Calu3 (cell line): ENCODE data around the gene RALGPS1. TPM values are rescaled to one million over a fixed set of nuclear protein-coding genes. Genes with fewer than 3 reads are reported as not detected.

Experiments used
- BruUV-seq: library from RNA; stranded (reverse); fragments of 400-500 nt; replicated peaks from 2 replicates; lab custom pipeline; 2021; lab: Mats Ljungman, UMichigan
- CTCF ChIA-PET: fragments of 300-600 bp; sonication (Branson Sonifier 250); formaldehyde crosslinking; loops from one replicate; lab custom pipeline; 2022; ENCODE audit warnings: antibody characterized with exemption; lab: Charles Lee
- DNase-seq: peaks from one replicate; pipeline ENCODE4 v3.0.0; 2022
- H3K27ac Mint-ChIP-seq: one replicate; pipeline ENCODE4 v1.8.0; 2022; ENCODE audit warnings: mixed read lengths; ENCODE audit not compliant: unreplicated experiment
- H3K27me3 Mint-ChIP-seq: one replicate; pipeline ENCODE4 v1.8.0; 2022; ENCODE audit warnings: mixed read lengths; ENCODE audit not compliant: unreplicated experiment
- H3K36me3 Mint-ChIP-seq: one replicate; pipeline ENCODE4 v1.8.0; 2022; ENCODE audit warnings: mild to moderate bottlenecking, moderate library complexity, mixed read lengths; ENCODE audit not compliant: insufficient read depth, unreplicated experiment
- H3K4me1 Mint-ChIP-seq: one replicate; pipeline ENCODE4 v1.8.0; 2022; ENCODE audit warnings: mild to moderate bottlenecking, low read depth, mixed read lengths; ENCODE audit not compliant: unreplicated experiment
- H3K4me3 Mint-ChIP-seq: one replicate; pipeline ENCODE4 v1.8.0; 2022; ENCODE audit warnings: mild to moderate bottlenecking, low read depth, moderate library complexity, mixed read lengths; ENCODE audit not compliant: unreplicated experiment
- H3K9me3 Mint-ChIP-seq: one replicate; pipeline ENCODE4 v1.8.0; 2022; ENCODE audit warnings: low read depth, mixed read lengths; ENCODE audit not compliant: unreplicated experiment
- CTCF ChIP-seq: fragments of 200-600 bp; IDR thresholded peaks from one replicate; pipeline ENCODE4 v1.8.0; 2022; ENCODE audit warnings: antibody characterized with exemption; ENCODE audit not compliant: unreplicated experiment
- intact Hi-C: fragments of 100-400 bp; cut with micrococcal nuclease; formaldehyde crosslinking; loops from one replicate; pipeline ENCODE4 v1.10.0; 2022; ENCODE audit not compliant: unreplicated experiment
- total RNA-seq: library from RNA; stranded (reverse); gene quantifications from 2 replicates; pipeline ENCODE4 v1.2.3, GENCODE V29; 2022

The RALGPS1 gene
- total RNA-seq, 1 experiment from 2014 or later = 8.3 TPM

- Mint-ChIP-seq H3K9me3 (no peaks in the 10 kb centered on the region), H3K27me3 (no peaks in the 10 kb centered on the region), H3K4me3 (no peak overlapping the region), H3K4me1 (peaks cover 10% of the 10 kb centered on the region), H3K27ac (no peak overlapping the region), H3K36me3 (no peaks in the 10 kb centered on the region)
- no peak for TF ChIP-seq CTCF
- DNase-seq = no peak
- intact Hi-C loops = no loop called here
- BruUV-seq = no TSS peak
- CTCF ChIA-PET = no interaction called here
These were observed 44.8 kb downstream of the RALGPS1 start for GRCh38 chr9:126959336-126959735.

- CTCF ChIA-PET = interaction anchor here (0.8 kb wide), 1 partner anchor 15 kb away, joined by 3 read pairs; no protein-coding TSS in a partner anchor
- Mint-ChIP-seq H3K36me3 (no peaks in the 10 kb centered on the region), H3K27me3 (no peaks in the 10 kb centered on the region), H3K9me3 (no peaks in the 10 kb centered on the region), H3K27ac (no peak overlapping the region), H3K4me1 (peaks cover 10% of the 10 kb centered on the region), H3K4me3 (no peak overlapping the region)
- DNase-seq = no peak
- intact Hi-C loops = loop anchor here (10.0 kb wide), 1 partner anchor 105 kb away; no protein-coding TSS in a partner anchor
- no TSS peak for BruUV-seq
- TF ChIP-seq CTCF = no peak
These were observed 45.3 kb downstream of the RALGPS1 start for GRCh38 chr9:126959917-126960316.

- H3K4me1 Mint-ChIP-seq = peaks cover 3% of the 10 kb centered on the region
- H3K27me3 Mint-ChIP-seq = no peaks in the 10 kb centered on the region
- CTCF ChIA-PET = no interaction called here
- DNase-seq = no peak
- intact Hi-C loops = loop anchor here (10.0 kb wide), 1 partner anchor 102 kb away; no protein-coding TSS in a partner anchor
- no peak overlapping the region for H3K27ac Mint-ChIP-seq
- no peaks in the 10 kb centered on the region for H3K9me3 Mint-ChIP-seq
- H3K36me3 Mint-ChIP-seq = no peaks in the 10 kb centered on the region
- BruUV-seq = no TSS peak
- TF ChIP-seq CTCF = no peak
- H3K4me3 Mint-ChIP-seq = no peak overlapping the region
These were observed 47.8 kb downstream of the RALGPS1 start for GRCh38 chr9:126962336-126962735.

- intact Hi-C loops = loop anchor here (10.0 kb wide), 1 partner anchor 100 kb away; no protein-coding TSS in a partner anchor
- Mint-ChIP-seq H3K4me1 (no peaks in the 10 kb centered on the region), H3K27me3 (no peaks in the 10 kb centered on the region), H3K36me3 (no peaks in the 10 kb centered on the region), H3K27ac (no peak overlapping the region), H3K9me3 (no peaks in the 10 kb centered on the region), H3K4me3 (no peak overlapping the region)
- BruUV-seq = no TSS peak
- no peak for TF ChIP-seq CTCF
- CTCF ChIA-PET = interaction anchor here (1.5 kb wide), 1 partner anchor 234 kb away, joined by 5 read pairs; no protein-coding TSS in a partner anchor
- DNase-seq = no peak
These were observed 50.5 kb downstream of the RALGPS1 start for GRCh38 chr9:126965077-126965476.
